Calu3 (cell line): Measurements from ENCODE around the gene EEIG2. TPM values are rescaled to one million over a fixed set of nuclear protein-coding genes. Genes with fewer than 3 reads are reported as not detected.
A peak's percentile ranks its signal among the peaks of the same experiment; 100 is the strongest.

Experiments
- BruUV-seq: library from RNA; stranded (reverse); fragments of 400-500 nt; replicated peaks from 2 replicates; lab custom pipeline; 2021; lab: Mats Ljungman, UMichigan
- CTCF ChIA-PET: fragments of 300-600 bp; sonication (Branson Sonifier 250); formaldehyde crosslinking; loops from one replicate; lab custom pipeline; 2022; ENCODE audit warnings: antibody characterized with exemption; lab: Charles Lee
- DNase-seq: peaks from one replicate; pipeline ENCODE4 v3.0.0; 2022
- H3K27ac Mint-ChIP-seq: one replicate; pipeline ENCODE4 v1.8.0; 2022; ENCODE audit warnings: mixed read lengths; ENCODE audit not compliant: unreplicated experiment
- H3K27me3 Mint-ChIP-seq: one replicate; pipeline ENCODE4 v1.8.0; 2022; ENCODE audit warnings: mixed read lengths; ENCODE audit not compliant: unreplicated experiment
- H3K36me3 Mint-ChIP-seq: one replicate; pipeline ENCODE4 v1.8.0; 2022; ENCODE audit warnings: mild to moderate bottlenecking, moderate library complexity, mixed read lengths; ENCODE audit not compliant: insufficient read depth, unreplicated experiment
- H3K4me1 Mint-ChIP-seq: one replicate; pipeline ENCODE4 v1.8.0; 2022; ENCODE audit warnings: mild to moderate bottlenecking, low read depth, mixed read lengths; ENCODE audit not compliant: unreplicated experiment
- H3K4me3 Mint-ChIP-seq: one replicate; pipeline ENCODE4 v1.8.0; 2022; ENCODE audit warnings: mild to moderate bottlenecking, low read depth, moderate library complexity, mixed read lengths; ENCODE audit not compliant: unreplicated experiment
- H3K9me3 Mint-ChIP-seq: one replicate; pipeline ENCODE4 v1.8.0; 2022; ENCODE audit warnings: low read depth, mixed read lengths; ENCODE audit not compliant: unreplicated experiment
- CTCF ChIP-seq: fragments of 200-600 bp; IDR thresholded peaks from one replicate; pipeline ENCODE4 v1.8.0; 2022; ENCODE audit warnings: antibody characterized with exemption; ENCODE audit not compliant: unreplicated experiment
- intact Hi-C: fragments of 100-400 bp; cut with micrococcal nuclease; formaldehyde crosslinking; loops from one replicate; pipeline ENCODE4 v1.10.0; 2022; ENCODE audit not compliant: unreplicated experiment
- total RNA-seq: library from RNA; stranded (reverse); gene quantifications from 2 replicates; pipeline ENCODE4 v1.2.3, GENCODE V29; 2022

EEIG2 gene
- total RNA-seq, 1 experiment from 2014 or later: 13.6 TPM

GRCh38 chr1:108591466-108591865 is 31.6 kb downstream of the EEIG2 start:
- no peaks in the 10 kb centered on the region for H3K9me3 Mint-ChIP-seq
- BruUV-seq: no TSS peak
- intact Hi-C loops: loop anchor here (10.0 kb wide), 1 partner anchor 53 kb away; no protein-coding TSS in a partner anchor
- CTCF ChIA-PET: no interaction called here
- no peak for TF ChIP-seq CTCF
- no peaks in the 10 kb centered on the region for H3K27me3 Mint-ChIP-seq
- H3K4me3 Mint-ChIP-seq: no peak overlapping the region
- no peaks in the 10 kb centered on the region for H3K36me3 Mint-ChIP-seq
- H3K27ac Mint-ChIP-seq: peak overlapping the region; percentile 69
- peaks cover 49% of the 10 kb centered on the region for H3K4me1 Mint-ChIP-seq
- no peak for DNase-seq

GRCh38 chr1:108592030-108592759 is 32.3 kb downstream of the EEIG2 start:
- Mint-ChIP-seq H3K27me3 (no peaks in the 10 kb centered on the region), H3K9me3 (no peaks in the 10 kb centered on the region), H3K4me1 (peaks cover 44% of the 10 kb centered on the region), H3K27ac (peak overlapping the region; percentile 69), H3K4me3 (no peak overlapping the region), H3K36me3 (no peaks in the 10 kb centered on the region)
- CTCF ChIA-PET: no interaction called here
- BruUV-seq: no TSS peak
- TF ChIP-seq CTCF: no peak
- intact Hi-C loops: loop anchor here (10.0 kb wide), 1 partner anchor 53 kb away; no protein-coding TSS in a partner anchor
- DNase-seq: no peak

GRCh38 chr1:108593448-108593847 is 33.5 kb downstream of the EEIG2 start:
- H3K36me3 Mint-ChIP-seq: no peaks in the 10 kb centered on the region
- H3K4me3 Mint-ChIP-seq: no peak overlapping the region
- CTCF ChIA-PET: no interaction called here
- no peaks in the 10 kb centered on the region for H3K9me3 Mint-ChIP-seq
- DNase-seq: no peak
- no TSS peak for BruUV-seq
- intact Hi-C loops: loop anchor here (10.0 kb wide), 1 partner anchor 51 kb away; no protein-coding TSS in a partner anchor
- TF ChIP-seq CTCF: no peak
- H3K27ac Mint-ChIP-seq: no peak overlapping the region
- peaks cover 44% of the 10 kb centered on the region for H3K4me1 Mint-ChIP-seq
- H3K27me3 Mint-ChIP-seq: no peaks in the 10 kb centered on the region

GRCh38 chr1:108595507-108595906 is 35.6 kb downstream of the EEIG2 start:
- BruUV-seq: no TSS peak
- DNase-seq: no peak
- no peak for TF ChIP-seq CTCF
- intact Hi-C loops: loop anchor here (10.0 kb wide), 1 partner anchor 49 kb away; no protein-coding TSS in a partner anchor
- Mint-ChIP-seq H3K27me3 (no peaks in the 10 kb centered on the region), H3K36me3 (no peaks in the 10 kb centered on the region), H3K4me3 (peak overlapping the region; percentile 25), H3K4me1 (peaks cover 35% of the 10 kb centered on the region), H3K9me3 (no peaks in the 10 kb centered on the region), H3K27ac (peak overlapping the region; percentile 53)
- CTCF ChIA-PET: interaction anchor here (0.9 kb wide), 1 partner anchor 36 kb away, joined by 3 read pairs; the partner anchor contains the start of gene EEIG2
